Fibroblast of mammary gland (primary cell): Measurements from ENCODE around the gene FOXP4.

ENCODE experiments used
- DNase-seq: peaks from one replicate; pipeline ENCODE4 v3.0.0-alpha.2; 2010; ENCODE audit warnings: low read depth
- H3K4me3 ChIP-seq: 2 replicates; pipeline ENCODE4 v1.5.1; 2011; ENCODE audit warnings: low read depth, mild to moderate bottlenecking, low read length, moderate library complexity; ENCODE audit not compliant: control insufficient read depth
- TF ChIP-seq, protein P1 (sequence below): conservative IDR thresholded peaks from 2 replicates; pipeline ENCODE4 v1.5.1; 2011; ENCODE audit warnings: low read depth, low read length, inconsistent platforms; ENCODE audit not compliant: control insufficient read depth, insufficient read depth

Gene FOXP4

GRCh38 chr6:41593406-41593805, 47.2 kb downstream of the FOXP4 start:
- no peak overlapping the region for H3K4me3 ChIP-seq
- TF ChIP-seq, protein P1, sequence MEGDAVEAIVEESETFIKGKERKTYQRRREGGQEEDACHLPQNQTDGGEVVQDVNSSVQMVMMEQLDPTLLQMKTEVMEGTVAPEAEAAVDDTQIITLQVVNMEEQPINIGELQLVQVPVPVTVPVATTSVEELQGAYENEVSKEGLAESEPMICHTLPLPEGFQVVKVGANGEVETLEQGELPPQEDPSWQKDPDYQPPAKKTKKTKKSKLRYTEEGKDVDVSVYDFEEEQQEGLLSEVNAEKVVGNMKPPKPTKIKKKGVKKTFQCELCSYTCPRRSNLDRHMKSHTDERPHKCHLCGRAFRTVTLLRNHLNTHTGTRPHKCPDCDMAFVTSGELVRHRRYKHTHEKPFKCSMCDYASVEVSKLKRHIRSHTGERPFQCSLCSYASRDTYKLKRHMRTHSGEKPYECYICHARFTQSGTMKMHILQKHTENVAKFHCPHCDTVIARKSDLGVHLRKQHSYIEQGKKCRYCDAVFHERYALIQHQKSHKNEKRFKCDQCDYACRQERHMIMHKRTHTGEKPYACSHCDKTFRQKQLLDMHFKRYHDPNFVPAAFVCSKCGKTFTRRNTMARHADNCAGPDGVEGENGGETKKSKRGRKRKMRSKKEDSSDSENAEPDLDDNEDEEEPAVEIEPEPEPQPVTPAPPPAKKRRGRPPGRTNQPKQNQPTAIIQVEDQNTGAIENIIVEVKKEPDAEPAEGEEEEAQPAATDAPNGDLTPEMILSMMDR: no peak
- no peak for DNase-seq

GRCh38 chr6:41593839-41594238, 47.7 kb downstream of the FOXP4 start:
- no peak overlapping the region for H3K4me3 ChIP-seq
- TF ChIP-seq, protein P1: no peak
- no peak for DNase-seq

- H3K4me3 ChIP-seq: no peak overlapping the region
- TF ChIP-seq, protein P1: no peak
- DNase-seq: peak; percentile 88
Observed at GRCh38 chr6:41594326-41594725, 48.1 kb downstream of the FOXP4 start.

DNA sequence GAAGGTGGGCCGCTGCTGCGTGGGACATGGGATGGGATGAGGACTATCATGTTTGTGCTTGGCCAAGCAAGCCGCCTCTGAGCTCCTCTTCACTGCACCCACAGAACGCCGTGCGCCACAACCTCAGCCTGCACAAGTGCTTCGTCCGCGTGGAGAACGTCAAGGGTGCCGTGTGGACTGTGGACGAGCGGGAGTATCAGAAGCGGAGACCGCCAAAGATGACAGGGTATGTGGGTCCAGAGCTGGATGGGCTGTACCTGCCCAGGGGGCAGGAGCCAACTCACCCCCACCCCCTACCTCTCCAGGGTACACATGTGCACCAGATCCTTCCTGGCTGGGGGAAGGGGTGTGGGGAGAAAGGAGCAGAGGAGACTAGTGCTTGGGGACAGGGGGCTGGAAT, 48.6 kb downstream of the FOXP4 start:
- H3K4me3 ChIP-seq: no peak overlapping the region
- TF ChIP-seq, protein P1: no peak
- no peak for DNase-seq

DNA sequence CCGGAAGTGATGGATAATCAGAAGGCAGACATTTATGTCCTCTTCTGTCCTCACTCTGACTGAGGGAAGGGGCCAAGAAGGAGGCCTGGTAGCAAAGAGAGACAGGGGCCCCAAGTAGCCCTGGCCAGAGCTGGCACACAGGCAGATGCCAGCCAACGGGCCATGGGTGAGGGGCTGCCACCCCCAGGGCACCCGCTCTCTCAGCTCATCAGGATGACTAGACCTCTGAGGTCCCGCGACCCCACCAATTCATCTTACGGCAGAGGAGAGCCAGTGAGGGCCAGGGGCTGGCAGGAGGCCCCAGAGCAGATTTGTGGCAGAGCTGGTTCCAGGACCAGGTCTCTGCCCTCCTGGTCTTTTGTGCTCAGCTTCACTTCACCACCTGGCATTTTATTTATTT, 49.0 kb downstream of the FOXP4 start:
- TF ChIP-seq, protein P1: no peak
- H3K4me3 ChIP-seq: no peak overlapping the region
- DNase-seq: no peak

- TF ChIP-seq, protein P1: no peak
- DNase-seq: no peak
- H3K4me3 ChIP-seq: no peak overlapping the region
Observed at GRCh38 chr6:41596096-41596685, 50.0 kb downstream of the FOXP4 start.

DNA sequence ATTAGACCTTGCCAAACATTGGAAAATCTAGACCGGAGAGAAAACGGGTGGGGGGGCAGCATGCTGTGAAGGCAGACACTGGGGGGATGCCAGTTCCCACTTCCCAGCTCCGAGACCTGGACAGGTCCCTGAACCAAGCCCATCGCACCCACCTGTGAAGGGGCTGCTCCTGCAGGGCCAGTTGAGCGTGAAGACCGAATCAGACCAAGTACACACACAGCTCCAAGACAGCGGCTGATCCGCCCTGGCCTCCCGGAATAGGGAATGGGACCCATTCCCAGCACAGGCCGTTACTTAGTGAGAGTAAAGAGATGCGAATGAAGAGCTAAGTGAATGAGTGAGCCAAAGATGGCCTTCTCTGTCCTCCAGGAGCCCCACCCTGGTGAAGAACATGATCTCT, 50.6 kb downstream of the FOXP4 start:
- no peak for DNase-seq
- H3K4me3 ChIP-seq: no peak overlapping the region
- TF ChIP-seq, protein P1: no peak
